ENCODE data around the gene PTPRG. TPM values are rescaled to one million over a fixed set of nuclear protein-coding genes. Genes with fewer than 3 reads are reported as not detected.

Gene PTPRG
- total and polyA plus RNA-seq, 2 donors (not counting 1 experiment from before 2014, with no cell fraction given): 67.0 to 97.9 TPM

- Histone ChIP-seq H3K9me3 (ENCODE audit: control insufficient read depth, insufficient read depth, low read depth, low read length) (no peaks in the 10 kb centered on the region), H2AFZ (ENCODE audit: low read length) (no peak overlapping the region), H3K4me1 (ENCODE audit: control insufficient read depth, extremely low read depth, insufficient read depth, low read length) (no peaks in the 10 kb centered on the region), H3K36me3 (ENCODE audit: control insufficient read depth, insufficient read depth, low read length) (no peaks in the 10 kb centered on the region), H3K27me3 (ENCODE audit: control insufficient read depth, insufficient read depth, low read length) (no peaks in the 10 kb centered on the region), H3K27ac (ENCODE audit: insufficient read depth, low read length) (no peak overlapping the region), H3K9ac (ENCODE audit: insufficient read depth, low read length) (no peak overlapping the region), H4K20me1 (ENCODE audit: control insufficient read depth, extremely low read depth, insufficient read depth, low read length) (no peaks in the 10 kb centered on the region), H3K4me3 (replicated peaks in 1 of 4; ENCODE audit: control extremely low read depth in 1 of 4, insufficient read depth in 1 of 4, low read depth in 3 of 4, low read length in 4 of 4) (no peak overlapping the region), H3K79me2 (ENCODE audit: control insufficient read depth, insufficient read depth, low read length) (no peaks in the 10 kb centered on the region), H3K4me2 (ENCODE audit: extremely low read depth, insufficient read depth, low read length) (no peak overlapping the region)
- no peak for TF ChIP-seq EZH2 (IDR thresholded peaks at IDR 0.05; ENCODE audit: low read length, missing control alignments)
- DNase-seq (ENCODE audit: low read depth in 2 of 2): no peak
These were observed 117.7 kb downstream of the PTPRG start for GRCh38 chr3:61679026-61679425.

- DNase-seq (ENCODE audit: low read depth in 2 of 2): no peak
- Histone ChIP-seq H3K4me1 (ENCODE audit: control insufficient read depth, extremely low read depth, insufficient read depth, low read length) (no peaks in the 10 kb centered on the region), H3K36me3 (ENCODE audit: control insufficient read depth, insufficient read depth, low read length) (no peaks in the 10 kb centered on the region), H3K27ac (ENCODE audit: insufficient read depth, low read length) (no peak overlapping the region), H3K27me3 (ENCODE audit: control insufficient read depth, insufficient read depth, low read length) (no peaks in the 10 kb centered on the region), H3K79me2 (ENCODE audit: control insufficient read depth, insufficient read depth, low read length) (no peaks in the 10 kb centered on the region), H2AFZ (ENCODE audit: low read length) (no peak overlapping the region), H3K4me3 (replicated peaks in 1 of 4; ENCODE audit: control extremely low read depth in 1 of 4, insufficient read depth in 1 of 4, low read depth in 3 of 4, low read length in 4 of 4) (no peak overlapping the region), H4K20me1 (ENCODE audit: control insufficient read depth, extremely low read depth, insufficient read depth, low read length) (no peaks in the 10 kb centered on the region), H3K4me2 (ENCODE audit: extremely low read depth, insufficient read depth, low read length) (no peak overlapping the region), H3K9ac (ENCODE audit: insufficient read depth, low read length) (no peak overlapping the region), H3K9me3 (ENCODE audit: control insufficient read depth, insufficient read depth, low read depth, low read length) (no peaks in the 10 kb centered on the region)
- TF ChIP-seq EZH2 (IDR thresholded peaks at IDR 0.05; ENCODE audit: low read length, missing control alignments) (no peak), CTCF (conservative IDR thresholded peaks at IDR 0.05 in 1 of 2, IDR thresholded peaks at IDR 0.05 in 1 of 2; ENCODE audit: low read depth in 1 of 2, low read length in 2 of 2) (no peak)
These were observed 119.2 kb downstream of the PTPRG start for GRCh38 chr3:61680617-61681016.

- no peaks in the 10 kb centered on the region for H4K20me1 ChIP-seq (ENCODE audit: control insufficient read depth, extremely low read depth, insufficient read depth, low read length)
- TF ChIP-seq CTCF (conservative IDR thresholded peaks at IDR 0.05 in 1 of 2, IDR thresholded peaks at IDR 0.05 in 1 of 2; ENCODE audit: low read depth in 1 of 2, low read length in 2 of 2) (no peak), EZH2 (IDR thresholded peaks at IDR 0.05; ENCODE audit: low read length, missing control alignments) (no peak)
- no peaks in the 10 kb centered on the region for H3K4me1 ChIP-seq (ENCODE audit: control insufficient read depth, extremely low read depth, insufficient read depth, low read length)
These were observed 120.3 kb downstream of the PTPRG start for GRCh38 chr3:61681636-61682035.

More at GRCh38 chr3:61681636-61682035, 120.3 kb downstream of the PTPRG start:
- no peak overlapping the region for H3K27ac ChIP-seq (ENCODE audit: insufficient read depth, low read length)
- H3K9me3 ChIP-seq (ENCODE audit: control insufficient read depth, insufficient read depth, low read depth, low read length): no peaks in the 10 kb centered on the region
- DNase-seq (ENCODE audit: low read depth in 2 of 2): no peak
- no peaks in the 10 kb centered on the region for H3K27me3 ChIP-seq (ENCODE audit: control insufficient read depth, insufficient read depth, low read length)
- H3K79me2 ChIP-seq (ENCODE audit: control insufficient read depth, insufficient read depth, low read length): no peaks in the 10 kb centered on the region
- H3K4me2 ChIP-seq (ENCODE audit: extremely low read depth, insufficient read depth, low read length): no peak overlapping the region
- H3K9ac ChIP-seq (ENCODE audit: insufficient read depth, low read length): no peak overlapping the region
- H3K36me3 ChIP-seq (ENCODE audit: control insufficient read depth, insufficient read depth, low read length): no peaks in the 10 kb centered on the region
- H2AFZ ChIP-seq (ENCODE audit: low read length): no peak overlapping the region
- H3K4me3 ChIP-seq (replicated peaks in 1 of 4; ENCODE audit: control extremely low read depth in 1 of 4, insufficient read depth in 1 of 4, low read depth in 3 of 4, low read length in 4 of 4): no peak overlapping the region
